OCI-LY3 (cell line): ENCODE results near the gene UBE3A.

Experiments
- EZH2phosphoT487 ChIP-seq: fragments of 200-600 bp; shearing (Covaris generic); IDR thresholded peaks from 2 replicates; pipeline ENCODE4 v1.6.1; 2018; ENCODE audit warnings: antibody characterized with exemption, mixed run types, low read depth
- TF ChIP-seq, protein P1 (sequence below): fragments of 200-600, 300-600 bp; sonication (generic); IDR thresholded peaks from 2 replicates; pipeline ENCODE4 v1.5.1; 2014; ENCODE audit warnings: antibody characterized with exemption, low read length, low read depth

- TF ChIP-seq, protein P1, sequence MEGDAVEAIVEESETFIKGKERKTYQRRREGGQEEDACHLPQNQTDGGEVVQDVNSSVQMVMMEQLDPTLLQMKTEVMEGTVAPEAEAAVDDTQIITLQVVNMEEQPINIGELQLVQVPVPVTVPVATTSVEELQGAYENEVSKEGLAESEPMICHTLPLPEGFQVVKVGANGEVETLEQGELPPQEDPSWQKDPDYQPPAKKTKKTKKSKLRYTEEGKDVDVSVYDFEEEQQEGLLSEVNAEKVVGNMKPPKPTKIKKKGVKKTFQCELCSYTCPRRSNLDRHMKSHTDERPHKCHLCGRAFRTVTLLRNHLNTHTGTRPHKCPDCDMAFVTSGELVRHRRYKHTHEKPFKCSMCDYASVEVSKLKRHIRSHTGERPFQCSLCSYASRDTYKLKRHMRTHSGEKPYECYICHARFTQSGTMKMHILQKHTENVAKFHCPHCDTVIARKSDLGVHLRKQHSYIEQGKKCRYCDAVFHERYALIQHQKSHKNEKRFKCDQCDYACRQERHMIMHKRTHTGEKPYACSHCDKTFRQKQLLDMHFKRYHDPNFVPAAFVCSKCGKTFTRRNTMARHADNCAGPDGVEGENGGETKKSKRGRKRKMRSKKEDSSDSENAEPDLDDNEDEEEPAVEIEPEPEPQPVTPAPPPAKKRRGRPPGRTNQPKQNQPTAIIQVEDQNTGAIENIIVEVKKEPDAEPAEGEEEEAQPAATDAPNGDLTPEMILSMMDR = no peak
- no peak for TF ChIP-seq EZH2phosphoT487
Measured at GRCh38 chr15:25329696-25330095, 109.1 kb downstream of the UBE3A start.
